NCI-H526 treated with DMSO at 0.1 percent for 48 hours (cell line): Measurements from ENCODE around the gene SF3A1.

ENCODE experiments used
- DNase-seq: peaks from one replicate; lab custom pipeline; 2025; lab: John Stamatoyannopoulos, UW

SF3A1 gene

DNA sequence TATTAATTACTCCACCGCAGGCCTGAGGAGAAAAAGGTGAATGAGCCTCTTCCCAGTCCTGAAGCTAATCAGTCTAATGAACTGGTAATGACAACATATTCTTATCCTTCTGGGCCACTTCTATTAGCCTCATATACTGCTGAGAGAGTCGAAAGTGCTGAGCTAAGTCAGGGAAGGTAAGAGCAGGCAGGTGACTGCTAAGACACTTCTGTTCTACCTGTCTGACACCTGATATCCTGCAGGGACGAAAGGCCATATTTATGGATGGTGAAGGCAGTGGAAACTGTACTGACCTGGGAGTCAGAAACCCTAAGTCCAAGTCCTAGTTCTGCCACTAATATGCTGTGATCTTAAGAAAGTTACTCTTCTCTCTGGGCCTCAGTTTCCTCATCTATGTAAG is 33.4 kb downstream of the SF3A1 start:
- DNase-seq: no peak

- DNase-seq: no peak
Measured at GRCh38 chr22:30321461-30321860, 35.2 kb downstream of the SF3A1 start.

DNA sequence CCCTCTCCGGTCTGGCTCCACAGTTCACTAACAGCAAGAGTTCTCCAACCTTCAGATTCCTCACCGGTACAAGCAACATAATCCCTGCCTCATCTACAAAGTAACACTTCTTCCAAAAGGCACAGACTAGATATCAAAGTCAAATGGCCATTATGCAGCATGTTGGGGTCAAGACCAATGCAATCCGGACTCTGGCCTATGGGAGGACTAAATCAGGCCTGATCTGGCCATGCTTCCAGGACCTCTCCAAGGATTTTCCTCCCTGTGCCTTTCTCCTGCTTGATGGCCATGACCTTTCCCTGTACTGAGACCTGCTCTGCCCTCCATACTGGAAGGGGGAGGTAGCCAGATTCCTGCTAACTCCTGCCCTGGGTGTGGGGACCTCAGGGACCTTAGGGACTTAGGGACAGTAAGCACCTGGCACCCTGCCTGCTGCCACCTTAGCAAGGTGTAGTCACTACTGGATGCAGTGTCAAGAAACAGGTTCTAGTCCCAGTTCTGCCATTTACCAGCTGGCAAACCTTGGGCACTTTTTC is 36.6 kb downstream of the SF3A1 start:
- no peak for DNase-seq

DNA sequence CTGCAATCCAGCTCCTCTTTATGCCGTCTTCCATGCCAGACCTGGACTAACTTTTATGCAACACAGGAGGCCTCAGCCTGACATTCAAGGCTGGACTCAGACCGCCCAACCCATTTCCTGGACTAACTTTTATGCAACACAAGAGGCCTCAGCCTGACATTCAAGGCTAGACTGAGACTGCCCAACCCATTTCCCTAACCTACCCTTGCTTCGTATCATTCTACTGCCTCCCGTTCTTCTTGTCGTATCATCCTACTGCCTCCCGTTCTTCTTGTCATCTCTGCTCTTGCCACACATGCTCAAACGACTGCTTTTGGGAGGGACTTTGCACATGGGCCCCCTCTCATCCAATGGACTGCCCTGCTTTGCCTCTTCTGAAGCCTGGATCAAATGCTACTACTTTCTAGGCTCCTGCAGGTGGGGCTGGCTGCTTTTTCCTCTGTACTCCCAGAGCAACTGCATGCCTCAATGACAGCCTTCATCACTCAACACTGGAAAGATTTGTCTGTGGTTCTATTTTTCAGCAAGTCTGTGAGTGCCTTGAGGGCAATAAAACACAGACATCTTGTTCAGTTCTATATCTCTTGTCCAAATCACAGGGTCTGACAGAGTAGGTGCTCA is 37.8 kb downstream of the SF3A1 start:
- no peak for DNase-seq

GRCh38 chr22:30317778-30318177 is 38.9 kb downstream of the SF3A1 start:
- DNase-seq: no peak

DNA sequence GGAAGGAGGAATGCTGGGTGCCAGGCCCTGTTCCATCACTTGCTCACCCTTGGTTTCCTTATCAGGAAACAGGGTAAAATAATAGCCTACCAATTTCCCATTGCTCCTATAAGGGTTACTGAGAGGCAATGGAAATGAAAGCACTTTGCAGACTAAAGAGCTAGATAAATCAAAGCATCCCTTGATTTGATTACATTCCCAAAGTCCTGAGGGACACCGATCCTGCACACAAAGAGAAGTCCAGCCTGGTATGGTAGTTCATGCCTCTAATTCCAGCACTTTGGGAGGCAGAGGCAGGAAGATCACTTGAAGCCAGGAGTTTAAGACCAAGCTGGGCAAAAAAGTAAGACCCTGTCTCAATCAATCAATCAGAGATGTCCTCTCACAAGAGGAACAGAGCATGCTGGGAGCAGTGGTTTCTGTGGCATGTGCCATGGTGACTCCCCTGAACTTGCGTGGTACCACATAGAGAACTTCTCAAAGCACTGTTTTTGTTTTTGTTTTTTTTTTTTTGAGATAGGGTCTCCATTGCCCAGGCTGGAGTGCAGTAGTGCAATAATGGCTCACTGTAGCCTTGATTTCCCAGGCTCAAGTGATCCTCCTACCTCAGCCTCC is 40.6 kb downstream of the SF3A1 start:
- no peak for DNase-seq

DNA sequence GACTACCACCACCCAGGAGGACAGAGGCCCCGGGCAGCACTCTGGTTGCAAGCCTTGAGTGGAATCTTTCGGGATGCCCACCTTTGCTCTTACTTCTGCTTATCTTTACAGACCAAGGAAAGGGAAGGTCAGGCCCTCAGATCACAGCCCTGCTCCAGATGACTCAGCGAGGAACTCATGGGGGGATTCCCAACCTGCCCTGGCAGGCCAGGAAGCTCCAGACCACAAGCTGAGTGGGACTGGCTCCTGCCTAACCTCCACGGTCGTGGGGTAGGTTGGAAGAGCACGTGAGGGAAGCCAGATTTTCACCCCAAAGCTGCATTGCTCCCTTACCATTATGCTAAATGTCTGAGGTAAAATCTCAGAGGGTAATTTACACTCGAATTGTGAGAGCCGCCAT is 41.8 kb downstream of the SF3A1 start:
- no peak for DNase-seq

- DNase-seq: no peak
Measured at GRCh38 chr22:30313527-30314363, 42.9 kb downstream of the SF3A1 start.

DNA sequence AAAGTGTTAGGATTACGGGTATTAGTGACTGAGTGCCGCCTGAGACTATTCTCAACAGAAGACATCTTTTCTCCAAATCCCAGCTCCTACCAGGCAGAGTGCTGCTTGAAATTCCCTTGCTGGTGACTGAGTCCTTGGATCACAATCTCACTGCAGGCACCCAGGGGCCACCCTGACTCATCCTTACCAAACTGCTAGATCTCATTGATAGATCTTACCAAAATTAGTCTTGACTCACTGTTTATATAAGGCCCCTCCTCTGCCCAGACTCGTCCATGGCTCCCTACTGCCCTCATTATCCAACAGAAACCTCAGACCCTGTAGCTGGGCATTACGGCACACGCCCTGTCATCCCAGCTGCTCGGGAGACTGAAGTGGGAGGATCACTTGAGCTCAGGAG is 44.6 kb downstream of the SF3A1 start:
- no peak for DNase-seq

GRCh38 chr22:30310881-30311771 is 45.6 kb downstream of the SF3A1 start:
- DNase-seq: no peak

DNA sequence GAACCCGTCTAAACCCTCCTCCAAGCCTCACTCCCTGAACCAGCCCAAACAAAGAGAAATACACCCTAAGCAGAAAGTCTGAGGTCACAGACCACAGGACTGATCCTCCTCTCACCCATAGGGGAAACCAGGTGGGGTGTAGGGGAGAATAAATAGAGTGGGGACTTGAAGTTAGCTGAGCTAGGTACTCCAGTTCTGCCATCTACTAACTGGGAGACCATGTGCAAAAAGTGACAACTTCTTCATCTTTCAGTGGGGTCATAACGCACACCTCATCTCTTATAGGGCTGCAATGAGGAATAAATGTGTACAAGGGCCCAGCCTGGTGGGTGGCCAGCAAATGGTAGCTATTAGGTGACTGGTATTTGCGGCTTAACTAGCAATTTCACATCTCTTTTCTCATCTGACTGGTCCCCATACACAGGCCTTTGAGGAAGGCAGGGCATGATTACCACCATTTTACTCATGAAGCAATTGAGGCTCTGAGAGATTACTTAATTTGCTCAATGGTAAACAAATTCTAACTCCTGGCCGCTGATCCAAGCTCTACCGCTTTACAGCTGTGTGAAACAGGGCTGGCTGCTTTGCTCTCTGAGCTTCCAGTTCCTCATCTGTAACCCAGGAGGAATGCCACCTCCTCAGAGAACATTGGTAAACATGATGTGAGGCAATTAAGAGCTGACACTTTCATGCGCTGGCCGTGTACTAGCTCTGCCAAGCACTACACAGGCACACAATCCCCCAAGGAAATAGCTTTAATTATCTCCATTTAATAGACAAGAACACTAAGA is 46.5 kb downstream of the SF3A1 start:
- DNase-seq: no peak

GRCh38 chr22:30308518-30309230 is 48.0 kb downstream of the SF3A1 start:
- DNase-seq: no peak

GRCh38 chr22:30308093-30308492 is 48.6 kb downstream of the SF3A1 start:
- DNase-seq: no peak

- no peak for DNase-seq
Measured at GRCh38 chr22:30307041-30307574, 49.6 kb downstream of the SF3A1 start.

DNA sequence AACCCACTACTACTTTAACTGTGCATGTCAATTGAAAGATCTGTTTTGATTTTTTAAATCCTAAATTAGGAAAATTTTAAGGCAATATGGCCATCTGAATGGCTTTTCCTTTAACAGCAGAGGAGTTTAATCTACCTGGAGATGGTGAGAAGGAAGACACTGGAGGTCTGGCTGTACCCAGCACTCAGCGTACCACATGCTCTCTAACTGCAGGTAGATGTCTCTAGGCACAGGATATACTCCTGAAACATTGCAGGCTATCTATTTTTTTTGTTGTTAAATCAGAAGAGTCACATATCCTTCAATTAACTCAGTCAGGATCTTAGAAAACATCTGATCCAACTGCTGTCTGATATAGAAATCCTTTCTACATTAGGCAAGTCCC is 50.1 kb downstream of the SF3A1 start:
- DNase-seq: no peak

DNA sequence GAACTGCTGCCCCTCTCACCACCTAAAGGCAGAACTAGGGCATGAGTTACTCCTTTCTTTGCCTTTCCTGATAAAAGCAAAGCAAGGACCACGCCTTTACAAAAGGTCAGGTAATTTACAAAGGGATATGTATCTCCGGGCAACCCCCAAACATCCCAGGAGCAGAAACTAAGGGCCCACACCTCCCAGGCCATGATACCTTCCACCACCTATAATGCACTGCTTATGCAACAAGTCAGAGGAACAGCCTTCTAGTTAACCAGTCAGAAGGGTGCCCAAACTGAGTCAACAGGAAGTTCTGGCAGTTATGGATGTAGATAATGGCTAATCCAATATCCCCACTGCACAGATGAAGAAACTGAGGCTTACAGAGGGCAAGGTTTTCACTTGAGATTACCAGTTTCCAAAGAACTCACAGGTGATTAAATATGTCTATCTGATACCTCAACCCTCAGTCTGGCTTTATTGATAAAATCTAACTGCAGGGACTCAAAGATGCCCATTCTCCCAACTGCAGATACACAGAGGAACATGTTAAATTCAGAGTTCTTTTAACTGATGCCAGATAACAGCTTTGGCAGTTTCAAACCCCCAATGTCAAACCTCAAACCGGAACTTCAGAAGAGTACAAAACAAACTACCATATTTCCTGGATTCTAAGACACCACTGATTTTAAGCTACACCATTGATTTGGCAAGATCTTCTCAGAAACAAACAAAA is 50.6 kb downstream of the SF3A1 start:
- no peak for DNase-seq

DNA sequence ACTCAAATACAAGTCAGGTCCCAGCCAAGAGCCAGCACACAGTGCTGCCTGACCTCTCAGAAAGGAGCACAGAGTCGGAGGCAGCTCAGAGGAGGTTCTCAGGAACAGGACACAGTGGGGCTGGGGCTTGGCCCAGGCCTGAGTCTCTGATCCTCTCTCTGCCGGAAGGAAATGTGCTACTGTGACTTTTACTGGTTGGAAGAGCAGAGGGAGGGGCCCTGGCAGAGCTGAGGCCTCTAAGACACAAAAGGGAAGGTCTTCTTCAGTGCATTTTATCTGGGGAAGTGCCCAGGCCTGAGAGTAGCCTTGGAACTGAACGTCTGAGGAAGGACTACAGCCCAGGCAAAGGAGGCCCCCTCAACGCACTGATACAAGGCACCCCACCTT is 51.2 kb downstream of the SF3A1 start:
- DNase-seq: no peak

GRCh38 chr22:30304495-30305244 is 52.0 kb downstream of the SF3A1 start:
- no peak for DNase-seq

GRCh38 chr22:30302810-30303138 is 53.9 kb downstream of the SF3A1 start:
- DNase-seq: no peak
